ENCODE measurements around the gene ERC2.

DNA sequence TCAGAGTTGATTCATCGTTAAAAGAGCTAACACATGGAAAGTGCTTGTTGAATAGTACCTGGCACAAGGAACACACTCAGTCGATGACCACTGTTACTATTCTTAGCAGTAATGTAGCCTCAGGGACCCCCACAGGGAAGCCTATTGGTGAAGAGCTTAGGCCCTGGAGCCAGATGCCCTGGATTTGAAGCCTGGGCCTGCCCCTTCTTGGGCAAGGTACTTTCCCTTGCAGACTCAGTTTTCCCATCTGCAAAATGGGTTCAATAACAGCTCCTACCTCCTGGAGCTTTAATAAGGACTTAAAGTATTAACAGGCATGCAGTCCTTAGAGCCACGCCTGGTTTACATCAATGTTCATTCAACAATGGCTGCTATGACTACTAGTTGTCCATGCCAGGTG, 884.2 kb downstream of the ERC2 start:
- TF ChIP-seq POLR2A (IDR thresholded peaks at IDR 0.05) = no peak
- TF ChIP-seq, protein P1, sequence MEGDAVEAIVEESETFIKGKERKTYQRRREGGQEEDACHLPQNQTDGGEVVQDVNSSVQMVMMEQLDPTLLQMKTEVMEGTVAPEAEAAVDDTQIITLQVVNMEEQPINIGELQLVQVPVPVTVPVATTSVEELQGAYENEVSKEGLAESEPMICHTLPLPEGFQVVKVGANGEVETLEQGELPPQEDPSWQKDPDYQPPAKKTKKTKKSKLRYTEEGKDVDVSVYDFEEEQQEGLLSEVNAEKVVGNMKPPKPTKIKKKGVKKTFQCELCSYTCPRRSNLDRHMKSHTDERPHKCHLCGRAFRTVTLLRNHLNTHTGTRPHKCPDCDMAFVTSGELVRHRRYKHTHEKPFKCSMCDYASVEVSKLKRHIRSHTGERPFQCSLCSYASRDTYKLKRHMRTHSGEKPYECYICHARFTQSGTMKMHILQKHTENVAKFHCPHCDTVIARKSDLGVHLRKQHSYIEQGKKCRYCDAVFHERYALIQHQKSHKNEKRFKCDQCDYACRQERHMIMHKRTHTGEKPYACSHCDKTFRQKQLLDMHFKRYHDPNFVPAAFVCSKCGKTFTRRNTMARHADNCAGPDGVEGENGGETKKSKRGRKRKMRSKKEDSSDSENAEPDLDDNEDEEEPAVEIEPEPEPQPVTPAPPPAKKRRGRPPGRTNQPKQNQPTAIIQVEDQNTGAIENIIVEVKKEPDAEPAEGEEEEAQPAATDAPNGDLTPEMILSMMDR (IDR thresholded peaks at IDR 0.05) = no peak
- no peak for TF ChIP-seq EP300 (IDR thresholded peaks at IDR 0.05)

Data from ovary (tissue), 3 donors.